Bronchial epithelial cell (primary cell): ENCODE measurements around the gene FAM13C. TPM values are rescaled to one million over a fixed set of nuclear protein-coding genes. Genes with fewer than 3 reads are reported as not detected.

Source experiments
- DNase-seq: peaks from one replicate; pipeline ENCODE4 v3.0.0-alpha.2; 2010; ENCODE audit warnings: low read depth
- FAIRE-seq: peaks from 2 replicates; lab custom pipeline; 2011; peaks lifted over from hg19 to GRCh38; lab: Jason Lieb, UNC
- H3K27me3 ChIP-seq: 2 replicates; pipeline ENCODE4 v1.5.1; 2011; ENCODE audit warnings: low read length; ENCODE audit not compliant: control insufficient read depth, insufficient read depth
- H3K36me3 ChIP-seq: 2 replicates; pipeline ENCODE4 v1.5.1; 2011; ENCODE audit warnings: low read length; ENCODE audit not compliant: control insufficient read depth, insufficient read depth
- H3K4me3 ChIP-seq: 2 replicates; pipeline ENCODE4 v1.5.1; 2011; ENCODE audit warnings: mild to moderate bottlenecking, low read depth, low read length, control low read depth
- CTCF ChIP-seq: IDR thresholded peaks from 2 replicates; pipeline ENCODE4 v1.5.1; 2011; ENCODE audit warnings: mild to moderate bottlenecking, moderate library complexity, low read length, control low read depth, inconsistent platforms; ENCODE audit not compliant: insufficient read depth, severe bottlenecking
- total RNA-seq: library from RNA; depleted of rRNA; stranded (reverse); fragments of >200 nt; gene quantifications from 2 replicates; pipeline ENCODE4 v1.2.1, GENCODE V29; 2014

The FAM13C gene
- total RNA-seq, 1 donor from 2014 or later = under 0.01 TPM

GRCh38 chr10:59346321-59346720 is 16.0 kb downstream of the FAM13C start:
- FAIRE-seq (no peak), DNase-seq (no peak)
- no peaks in the 10 kb centered on the region for H3K27me3 ChIP-seq
- no peak for TF ChIP-seq CTCF
- no peak overlapping the region for H3K4me3 ChIP-seq
- no peaks in the 10 kb centered on the region for H3K36me3 ChIP-seq

- FAIRE-seq (no peak), DNase-seq (no peak)
- no peak overlapping the region for H3K4me3 ChIP-seq
- no peaks in the 10 kb centered on the region for H3K36me3 ChIP-seq
- no peaks in the 10 kb centered on the region for H3K27me3 ChIP-seq
- TF ChIP-seq CTCF = no peak
Observed at GRCh38 chr10:59342723-59343122, 19.6 kb downstream of the FAM13C start.

DNA sequence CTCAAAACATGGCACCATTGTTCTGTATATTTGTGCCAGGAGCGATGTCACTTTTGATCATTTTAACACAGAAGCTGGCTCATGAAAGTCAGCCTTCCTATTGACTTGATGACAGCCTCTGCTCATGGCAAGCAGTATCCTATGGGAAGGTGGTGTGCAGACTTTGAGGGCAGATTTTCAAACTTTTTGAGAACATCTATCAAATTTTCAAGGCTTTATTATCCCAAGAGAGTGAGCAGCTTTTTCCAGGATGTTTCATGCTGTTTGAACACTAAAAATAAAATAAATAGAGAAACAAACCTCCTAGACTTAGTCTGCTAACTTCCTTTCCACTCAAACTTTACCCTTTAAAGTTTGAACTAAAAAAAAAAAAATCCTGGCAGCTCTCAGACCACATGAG is 20.3 kb downstream of the FAM13C start:
- DNase-seq = no peak
- no peak for FAIRE-seq
- no peak for TF ChIP-seq CTCF
- Histone ChIP-seq H3K27me3 (no peaks in the 10 kb centered on the region), H3K4me3 (no peak overlapping the region), H3K36me3 (no peaks in the 10 kb centered on the region)

DNA sequence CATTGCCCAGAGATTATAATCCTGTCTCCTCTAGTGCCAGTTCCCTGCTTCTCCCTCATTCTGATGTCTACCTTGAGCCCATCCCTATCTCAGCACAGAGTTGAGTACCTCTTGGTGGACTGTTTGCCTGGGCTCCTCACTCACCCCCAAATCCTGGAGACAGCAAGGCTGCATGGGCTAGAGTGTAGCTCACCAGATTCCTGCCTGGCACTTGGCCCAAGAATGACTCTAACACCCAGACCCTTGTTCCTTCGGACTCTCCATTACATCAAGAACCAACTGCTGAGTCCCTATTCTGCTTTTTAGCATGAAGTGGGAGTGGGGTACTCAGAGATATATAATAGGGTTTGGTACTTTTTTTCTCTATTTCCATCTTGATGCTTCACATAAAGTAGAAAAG is 22.1 kb downstream of the FAM13C start:
- no peak for TF ChIP-seq CTCF
- FAIRE-seq (no peak), DNase-seq (no peak)
- no peak overlapping the region for H3K4me3 ChIP-seq
- H3K27me3 ChIP-seq = no peaks in the 10 kb centered on the region
- no peaks in the 10 kb centered on the region for H3K36me3 ChIP-seq

DNA sequence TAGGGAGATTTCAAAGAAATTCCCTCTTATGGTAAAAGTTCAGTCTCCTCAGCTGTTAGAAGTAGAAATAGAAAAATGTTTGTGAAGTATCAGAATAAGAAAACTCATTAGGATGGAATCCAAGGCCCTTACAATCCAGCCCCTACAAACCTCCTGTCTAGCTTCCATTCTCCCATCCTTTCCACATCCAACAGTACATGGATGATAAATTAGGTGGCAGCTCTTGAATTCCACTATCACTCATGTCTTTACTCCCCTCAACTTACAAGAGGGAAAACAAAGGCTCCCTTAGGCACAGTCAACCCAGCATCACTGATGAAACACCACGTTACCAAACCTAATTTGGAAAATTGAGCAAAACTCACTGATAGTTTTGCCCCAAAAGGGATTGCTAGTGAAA is 23.0 kb downstream of the FAM13C start:
- H3K4me3 ChIP-seq = no peak overlapping the region
- H3K27me3 ChIP-seq = no peaks in the 10 kb centered on the region
- DNase-seq (no peak), FAIRE-seq (no peak)
- no peaks in the 10 kb centered on the region for H3K36me3 ChIP-seq
- TF ChIP-seq CTCF = no peak

DNA sequence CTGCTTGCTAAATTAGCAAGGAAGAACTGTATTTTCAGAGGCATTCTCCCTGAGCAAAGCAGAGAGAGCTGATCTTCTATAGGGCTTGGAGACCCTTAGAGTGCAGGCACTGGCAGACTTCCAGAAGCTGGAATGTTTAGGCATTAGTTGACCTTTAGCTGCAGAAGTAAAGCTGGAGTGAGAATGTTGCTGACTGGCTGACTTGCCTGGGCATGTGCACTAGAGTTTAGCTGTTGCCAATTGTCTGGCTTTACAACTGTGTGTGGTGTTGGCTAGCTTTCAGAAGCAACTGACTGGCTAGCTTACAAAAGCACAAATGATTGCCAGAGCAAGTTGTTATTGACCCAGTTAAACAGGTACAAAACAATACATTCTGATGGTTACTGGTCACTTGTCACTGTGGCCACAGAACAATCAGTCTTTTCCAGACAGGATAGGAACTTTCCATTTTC is 25.1 kb downstream of the FAM13C start:
- H3K4me3 ChIP-seq = no peak overlapping the region
- DNase-seq = peak; percentile 90
- no peaks in the 10 kb centered on the region for H3K36me3 ChIP-seq
- FAIRE-seq = no peak
- no peak for TF ChIP-seq CTCF
- H3K27me3 ChIP-seq = no peaks in the 10 kb centered on the region
